ENCODE measurements around the gene DPPA4. TPM values are rescaled to one million over a fixed set of nuclear protein-coding genes. Genes with fewer than 3 reads are reported as not detected.

DPPA4 gene
- polyA plus RNA-seq, 1 of the 3 experiments (the other 2 are of a cell fraction), result not detected

DNA sequence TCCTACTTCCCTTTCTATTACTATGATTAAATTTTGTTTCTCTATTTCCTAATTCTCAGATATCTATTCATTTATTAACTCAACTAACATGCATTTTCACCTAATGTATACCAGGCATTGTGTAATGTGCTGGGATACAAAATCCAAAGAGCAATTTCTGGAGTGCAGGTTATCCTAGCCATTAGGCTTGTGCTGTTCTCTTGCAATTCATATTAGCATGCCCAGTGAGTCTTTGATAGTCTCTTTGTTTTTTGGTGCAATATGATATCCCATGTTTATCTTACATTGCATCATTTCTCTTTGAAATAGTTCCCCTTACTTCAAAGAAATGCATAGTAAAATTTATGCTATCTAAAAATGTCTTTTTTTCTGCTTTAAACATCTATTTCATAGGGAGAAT, 13.9 kb upstream of the DPPA4 start (continued):
- TF ChIP-seq, protein P1, sequence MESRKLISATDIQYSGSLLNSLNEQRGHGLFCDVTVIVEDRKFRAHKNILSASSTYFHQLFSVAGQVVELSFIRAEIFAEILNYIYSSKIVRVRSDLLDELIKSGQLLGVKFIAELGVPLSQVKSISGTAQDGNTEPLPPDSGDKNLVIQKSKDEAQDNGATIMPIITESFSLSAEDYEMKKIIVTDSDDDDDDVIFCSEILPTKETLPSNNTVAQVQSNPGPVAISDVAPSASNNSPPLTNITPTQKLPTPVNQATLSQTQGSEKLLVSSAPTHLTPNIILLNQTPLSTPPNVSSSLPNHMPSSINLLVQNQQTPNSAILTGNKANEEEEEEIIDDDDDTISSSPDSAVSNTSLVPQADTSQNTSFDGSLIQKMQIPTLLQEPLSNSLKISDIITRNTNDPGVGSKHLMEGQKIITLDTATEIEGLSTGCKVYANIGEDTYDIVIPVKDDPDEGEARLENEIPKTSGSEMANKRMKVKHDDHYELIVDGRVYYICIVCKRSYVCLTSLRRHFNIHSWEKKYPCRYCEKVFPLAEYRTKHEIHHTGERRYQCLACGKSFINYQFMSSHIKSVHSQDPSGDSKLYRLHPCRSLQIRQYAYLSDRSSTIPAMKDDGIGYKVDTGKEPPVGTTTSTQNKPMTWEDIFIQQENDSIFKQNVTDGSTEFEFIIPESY (IDR thresholded peaks at IDR 0.05; ENCODE audit: borderline replicate concordance, low read depth), result no peak
- TF ChIP-seq POLR2AphosphoS5 (IDR thresholded peaks at IDR 0.05; ENCODE audit: low read depth, low read length) (no peak), TCF12 (IDR thresholded peaks at IDR 0.05) (no peak)

DNA sequence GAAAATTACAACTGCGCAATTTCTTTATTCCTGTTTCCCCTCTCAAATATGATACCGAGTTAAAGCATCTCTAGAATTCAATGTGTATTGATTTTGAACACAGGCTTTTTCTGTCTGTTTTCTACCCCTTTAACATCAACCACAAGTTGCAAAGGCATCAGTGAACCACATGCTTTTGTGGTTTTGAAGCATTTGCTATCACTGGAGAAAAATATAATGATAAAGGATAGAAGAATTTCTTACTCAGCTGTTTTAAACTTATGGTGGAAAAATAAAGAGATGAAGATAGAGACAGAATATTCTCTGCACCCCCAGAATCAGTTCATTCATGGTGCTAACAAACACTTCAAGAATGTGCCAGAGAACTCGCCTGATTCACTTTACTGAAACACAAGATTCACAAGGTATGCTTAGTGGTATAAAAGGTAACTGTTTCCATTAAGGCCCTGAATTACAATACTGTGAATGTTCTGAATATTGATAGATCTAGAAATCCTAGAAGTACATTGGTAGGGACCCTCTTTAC, 9.5 kb upstream of the DPPA4 start:
- H3K4me1 ChIP-seq (ENCODE audit: control insufficient read depth in 1 of 2, insufficient read depth in 2 of 2, low read depth in 1 of 2, low read length in 1 of 2), result no peaks in the 10 kb centered on the region
- no peak overlapping the region for H2AFZ ChIP-seq (ENCODE audit: low read depth)
- no peak overlapping the region for H3K4me3 ChIP-seq (ENCODE audit: low read depth in 2 of 2, low read length in 1 of 2)
- CTCF ChIA-PET, result interaction anchor here (0.6 kb wide), 1 partner anchor 44 kb away, joined by 3 read pairs; no protein-coding TSS in a partner anchor
- 55% methylated on average over 3 of the region's 3 CpGs for WGBS (ENCODE audit: low lambda C conversion rate)
- TF ChIP-seq TCF12 (IDR thresholded peaks at IDR 0.05) (peak; percentile 12; the same call in 1 of the 2 replicates), MAX (IDR thresholded peaks at IDR 0.05; ENCODE audit: low read depth) (0 out of 2 replicates have a peak, but pooled peaks have one; percentile 23)
- TF ChIP-seq, protein P1 (IDR thresholded peaks at IDR 0.05; ENCODE audit: borderline replicate concordance, low read depth), result no peak
- H3K9ac ChIP-seq, result no peak overlapping the region
- no peaks in the 10 kb centered on the region for H3K27me3 ChIP-seq (ENCODE audit: insufficient read depth)
- H3K9me2 ChIP-seq, result no peaks in the 10 kb centered on the region
- no peak overlapping the region for H3K4me2 ChIP-seq
- no peaks in the 10 kb centered on the region for H4K20me1 ChIP-seq (ENCODE audit: insufficient read depth)
- H3K79me2 ChIP-seq (ENCODE audit: insufficient read depth), result no peaks in the 10 kb centered on the region
- no peaks in the 10 kb centered on the region for H3K9me3 ChIP-seq
- POLR2A ChIA-PET, result no interaction called here
- H3F3A ChIP-seq (replicated peaks; ENCODE audit: insufficient read depth), result no peaks in the 10 kb centered on the region
- no peak for DNase-seq
- no peaks in the 10 kb centered on the region for H3K36me3 ChIP-seq (replicated peaks in 1 of 2; ENCODE audit: control insufficient read depth in 1 of 2, insufficient read depth in 2 of 2, low read length in 1 of 2)
- no peak overlapping the region for H3K27ac ChIP-seq (ENCODE audit: low read depth in 2 of 2, low read length in 1 of 2)

GRCh38 chr3:109346099-109346498, 8.8 kb upstream of the DPPA4 start:
- Histone ChIP-seq H4K20me1 (ENCODE audit: insufficient read depth) (no peaks in the 10 kb centered on the region), H3K9ac (no peak overlapping the region), H3K4me2 (no peak overlapping the region), H3K9me2 (no peaks in the 10 kb centered on the region), H3K36me3 (replicated peaks in 1 of 2; ENCODE audit: control insufficient read depth in 1 of 2, insufficient read depth in 2 of 2, low read length in 1 of 2) (no peaks in the 10 kb centered on the region), H3K4me1 (ENCODE audit: control insufficient read depth in 1 of 2, insufficient read depth in 2 of 2, low read depth in 1 of 2, low read length in 1 of 2) (no peaks in the 10 kb centered on the region), H3K79me2 (ENCODE audit: insufficient read depth) (no peaks in the 10 kb centered on the region), H3K4me3 (ENCODE audit: low read depth in 2 of 2, low read length in 1 of 2) (no peak overlapping the region), H2AFZ (ENCODE audit: low read depth) (no peak overlapping the region), H3K27me3 (ENCODE audit: insufficient read depth) (no peaks in the 10 kb centered on the region), H3K27ac (ENCODE audit: low read depth in 2 of 2, low read length in 1 of 2) (no peak overlapping the region), H3K9me3 (no peaks in the 10 kb centered on the region), H3F3A (replicated peaks; ENCODE audit: insufficient read depth) (no peaks in the 10 kb centered on the region)
- POLR2A ChIA-PET, result no interaction called here
- CTCF ChIA-PET, result interaction anchor here (0.6 kb wide), 1 partner anchor 43 kb away, joined by 3 read pairs; no protein-coding TSS in a partner anchor
- no peak for DNase-seq
- 24% methylated on average over 4 of the region's 4 CpGs for WGBS (ENCODE audit: low lambda C conversion rate)
- no peak for TF ChIP-seq NFIC (IDR thresholded peaks at IDR 0.05; ENCODE audit: borderline replicate concordance)
- no peak for TF ChIP-seq MEF2A (IDR thresholded peaks at IDR 0.05; ENCODE audit: borderline replicate concordance, low read depth)
- TF ChIP-seq FOXM1 (IDR thresholded peaks at IDR 0.05; ENCODE audit: low read depth), result no peak
- no peak for TF ChIP-seq POLR2AphosphoS5 (IDR thresholded peaks at IDR 0.05; ENCODE audit: low read depth, low read length)
- no peak for TF ChIP-seq EZH2phosphoT487 (IDR thresholded peaks at IDR 0.05; ENCODE audit: borderline replicate concordance, low read depth)
- no peak for TF ChIP-seq MXI1 (IDR thresholded peaks at IDR 0.05; ENCODE audit: low read depth, low read length)
- TF ChIP-seq TCF12 (IDR thresholded peaks at IDR 0.05), result no peak

Measured in SK-N-SH (cell line).